Neural cell (in vitro differentiated cells): Measurements from ENCODE around the gene TFRC. TPM values are rescaled to one million over a fixed set of nuclear protein-coding genes. Genes with fewer than 3 reads are reported as not detected.
"Not testable (repeated sequence)": the region's sequence is repeated elsewhere in the genome, so short reads cannot be mapped to it uniquely, and the experiment has no call there.

Experiments
- H2AFZ ChIP-seq: fragments of 200-600, 300-800 bp; sonication (generic), shearing (Covaris generic); 2 replicates; pipeline ENCODE4 v1.6.0; 2014; ENCODE audit warnings: low read depth, mild to moderate bottlenecking, antibody characterized with exemption, low read length, moderate library complexity
- H3F3A ChIP-seq: fragments of 200-600 bp; shearing (Covaris generic); 2 replicates; pipeline ENCODE4 v1.6.1; 2016; ENCODE audit warnings: mild to moderate bottlenecking, moderate library complexity, mixed read lengths, antibody characterized with exemption, low read length; ENCODE audit not compliant: insufficient read depth, poor library complexity, severe bottlenecking
- H3K27ac ChIP-seq: fragments of 200-600, 300-800 bp; sonication (generic), shearing (Covaris generic); 2 replicates; pipeline ENCODE4 v1.5.1; 2014; ENCODE audit warnings: mild to moderate bottlenecking, low read length, moderate library complexity
- H3K27me3 ChIP-seq: fragments of 300-800, 200-600 bp; sonication (generic), shearing (Covaris generic); 2 replicates; pipeline ENCODE4 v1.6.0; 2014; ENCODE audit warnings: mild to moderate bottlenecking, low read depth, low read length, moderate library complexity; ENCODE audit not compliant: insufficient read depth
- H3K36me3 ChIP-seq: fragments of 300-800, 200-600 bp; sonication (generic), shearing (Covaris generic); 2 replicates; pipeline ENCODE4 v1.5.1; 2014; ENCODE audit warnings: mild to moderate bottlenecking, antibody characterized with exemption, low read length, moderate library complexity; ENCODE audit not compliant: insufficient read depth
- H3K4me2 ChIP-seq: fragments of 300-800, 200-600 bp; sonication (generic), shearing (Covaris generic); 2 replicates; pipeline ENCODE4 v1.6.0; 2014; ENCODE audit warnings: mild to moderate bottlenecking, low read length
- H3K4me3 ChIP-seq: fragments of 300-800, 200-600 bp; sonication (generic), shearing (Covaris generic); 2 replicates; pipeline ENCODE4 v1.5.1; 2014; ENCODE audit warnings: mild to moderate bottlenecking, low read length, moderate library complexity
- H3K79me2 ChIP-seq: fragments of 200-600 bp; shearing (Covaris generic); replicated peaks from 2 replicates; pipeline ENCODE4 v1.6.0; 2014; ENCODE audit warnings: mild to moderate bottlenecking, low read length, moderate library complexity; ENCODE audit not compliant: insufficient read depth
- H3K9ac ChIP-seq: fragments of 300-800, 200-600 bp; sonication (generic), shearing (Covaris generic); 2 replicates; pipeline ENCODE4 v1.6.1; 2016; ENCODE audit warnings: mild to moderate bottlenecking, low read length, mixed read lengths
- H3K9me2 ChIP-seq: fragments of 200-600 bp; shearing (Covaris generic); 2 replicates; pipeline ENCODE4 v1.6.1; 2016; ENCODE audit warnings: mild to moderate bottlenecking, low read length, mixed read lengths; ENCODE audit not compliant: insufficient read depth
- H3K9me3 ChIP-seq: fragments of 200-600, 300-800 bp; sonication (generic), shearing (Covaris generic); 2 replicates; pipeline ENCODE4 v1.6.1; 2016; ENCODE audit warnings: mild to moderate bottlenecking, mixed run types, low read length, moderate library complexity, mixed read lengths
- H4K20me1 ChIP-seq: fragments of 200-600 bp; shearing (Covaris generic); 2 replicates; pipeline ENCODE4 v1.6.1; 2016; ENCODE audit warnings: mild to moderate bottlenecking, mixed run types; ENCODE audit not compliant: insufficient read depth
- EP300 ChIP-seq: fragments of 450-650 bp; conservative IDR thresholded peaks from 2 replicates; pipeline ENCODE4 v1.6.1; 2014; ENCODE audit warnings: antibody characterized with exemption, mild to moderate bottlenecking, moderate library complexity; ENCODE audit not compliant: poor library complexity, severe bottlenecking
- EZH2 ChIP-seq: fragments of 200-600, 300-800 bp; shearing (Covaris generic), sonication (generic); IDR thresholded peaks from 2 replicates; pipeline ENCODE4 v1.6.1; 2014; ENCODE audit warnings: antibody characterized with exemption, low read length, borderline replicate concordance, mild to moderate bottlenecking; ENCODE audit not compliant: insufficient read depth, poor library complexity, severe bottlenecking
- MXI1 ChIP-seq: fragments of 450-650 bp; conservative IDR thresholded peaks from 2 replicates; pipeline ENCODE4 v1.6.1; 2014; ENCODE audit warnings: antibody characterized with exemption, mild to moderate bottlenecking; ENCODE audit not compliant: poor library complexity, severe bottlenecking
- POLR2AphosphoS5 ChIP-seq: IDR thresholded peaks from 2 replicates; pipeline ENCODE4 v1.6.1; 2012
- RAD21 ChIP-seq: fragments of 450-650 bp; conservative IDR thresholded peaks from 2 replicates; pipeline ENCODE4 v1.6.1; 2014; ENCODE audit warnings: antibody characterized with exemption, mild to moderate bottlenecking, moderate library complexity
- SMC3 ChIP-seq: fragments of 450-650 bp; conservative IDR thresholded peaks from 2 replicates; pipeline ENCODE4 v1.6.1; 2014; ENCODE audit warnings: antibody characterized with exemption, mild to moderate bottlenecking, moderate library complexity; ENCODE audit not compliant: poor library complexity
- TAF1 ChIP-seq: IDR thresholded peaks from 2 replicates; pipeline ENCODE4 v1.6.1; 2012; ENCODE audit warnings: low read depth
- polyA plus RNA-seq: library from polyadenylated mRNA; depleted of rRNA; stranded (reverse); fragments of >200 nt; gene quantifications from 2 replicates; pipeline ENCODE4 v1.2.3, GENCODE V29; 2014
- TF ChIP-seq, protein P1 (sequence below): fragments of 450-650 bp; IDR thresholded peaks from 2 replicates; pipeline ENCODE4 v1.5.1; 2014; ENCODE audit warnings: antibody characterized with exemption, mild to moderate bottlenecking, moderate library complexity; ENCODE audit not compliant: poor library complexity, severe bottlenecking

The TFRC gene
- polyA plus RNA-seq, 1 donor from 2014 or later: 82.7 TPM

DNA sequence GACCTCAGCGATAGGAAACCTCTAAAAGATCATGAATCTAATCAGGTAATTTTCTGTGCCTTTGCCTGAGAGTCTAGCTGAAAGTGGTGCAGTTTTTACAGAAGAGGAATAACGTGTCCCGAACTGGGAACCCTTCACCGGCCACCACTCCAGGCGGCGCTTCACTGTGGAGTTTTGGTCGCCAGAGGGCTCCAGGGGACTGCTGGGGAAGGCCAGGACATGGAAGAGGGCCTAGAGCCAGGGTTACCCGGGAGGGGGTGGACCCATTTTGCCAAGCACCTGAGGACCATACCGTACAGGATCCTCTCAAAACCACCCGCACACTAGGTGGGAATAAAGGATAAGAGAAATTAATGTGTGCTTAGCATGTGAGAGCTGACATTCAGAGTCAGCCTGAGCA lies 55.8 kb downstream of the TFRC start:
- not testable (repeated sequence) for H3K4me2 ChIP-seq, H3K36me3 ChIP-seq, H3K9me3 ChIP-seq, H4K20me1 ChIP-seq, H3K79me2 ChIP-seq, H3K27ac ChIP-seq, H3K27me3 ChIP-seq, H2AFZ ChIP-seq, H3K4me3 ChIP-seq, H3K9me2 ChIP-seq, H3F3A ChIP-seq, H3K9ac ChIP-seq

DNA sequence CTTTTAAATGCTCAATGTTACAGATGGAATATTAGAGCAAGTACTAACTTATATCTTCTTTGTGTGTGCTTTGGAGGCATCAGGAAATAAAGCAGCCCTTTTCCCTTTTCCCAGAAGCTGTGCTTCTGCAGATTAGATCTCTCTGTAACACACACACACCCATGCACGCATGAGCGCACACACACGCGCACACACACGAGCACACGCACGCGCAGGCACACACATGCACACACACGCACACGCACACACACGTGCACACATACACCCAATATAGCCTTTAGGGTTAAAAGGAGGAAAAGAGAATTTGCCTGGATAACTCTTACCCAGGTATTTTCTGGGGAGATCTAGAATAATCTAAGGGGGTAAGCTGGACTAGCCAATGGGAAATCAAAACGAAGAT lies 56.9 kb downstream of the TFRC start:
- Histone ChIP-seq H3K27me3 (no peaks in the 10 kb centered on the region), H4K20me1 (no peaks in the 10 kb centered on the region), H3K9ac (no peak overlapping the region), H3F3A (no peaks in the 10 kb centered on the region), H3K9me3 (no peaks in the 10 kb centered on the region), H3K4me3 (no peak overlapping the region), H3K4me2 (no peak overlapping the region), H3K27ac (no peak overlapping the region), H3K79me2 (no peaks in the 10 kb centered on the region), H2AFZ (no peak overlapping the region), H3K9me2 (no peaks in the 10 kb centered on the region), H3K36me3 (no peaks in the 10 kb centered on the region)
- TF ChIP-seq EZH2 (no peak), TAF1 (no peak), SMC3 (no peak)

DNA sequence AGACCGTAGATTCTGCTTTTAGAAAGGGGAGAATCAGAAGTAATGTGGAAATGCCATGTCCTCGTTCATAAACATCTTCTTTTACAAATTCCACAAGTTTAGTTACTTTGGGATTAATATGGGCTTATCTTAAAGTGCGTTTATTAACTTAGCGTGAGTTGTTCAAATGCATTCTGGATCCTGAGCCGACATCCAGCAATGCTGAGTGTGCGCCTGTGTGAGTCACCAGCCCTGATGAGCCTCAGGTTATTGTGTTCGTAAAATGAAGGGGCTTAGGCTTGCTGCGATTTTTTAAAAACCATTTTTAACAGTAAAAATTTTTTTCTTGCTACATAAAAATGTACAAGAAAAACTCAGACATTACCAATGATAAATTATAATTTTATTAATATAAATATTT lies 57.9 kb downstream of the TFRC start:
- Histone ChIP-seq H3K9me3 (no peaks in the 10 kb centered on the region), H3K27me3 (no peaks in the 10 kb centered on the region), H3K36me3 (no peaks in the 10 kb centered on the region), H3K27ac (no peak overlapping the region), H3K4me2 (no peak overlapping the region), H4K20me1 (no peaks in the 10 kb centered on the region), H3K9ac (no peak overlapping the region), H2AFZ (no peak overlapping the region), H3K4me3 (no peak overlapping the region), H3F3A (no peaks in the 10 kb centered on the region), H3K79me2 (no peaks in the 10 kb centered on the region), H3K9me2 (no peaks in the 10 kb centered on the region)
- TF ChIP-seq, protein P1, sequence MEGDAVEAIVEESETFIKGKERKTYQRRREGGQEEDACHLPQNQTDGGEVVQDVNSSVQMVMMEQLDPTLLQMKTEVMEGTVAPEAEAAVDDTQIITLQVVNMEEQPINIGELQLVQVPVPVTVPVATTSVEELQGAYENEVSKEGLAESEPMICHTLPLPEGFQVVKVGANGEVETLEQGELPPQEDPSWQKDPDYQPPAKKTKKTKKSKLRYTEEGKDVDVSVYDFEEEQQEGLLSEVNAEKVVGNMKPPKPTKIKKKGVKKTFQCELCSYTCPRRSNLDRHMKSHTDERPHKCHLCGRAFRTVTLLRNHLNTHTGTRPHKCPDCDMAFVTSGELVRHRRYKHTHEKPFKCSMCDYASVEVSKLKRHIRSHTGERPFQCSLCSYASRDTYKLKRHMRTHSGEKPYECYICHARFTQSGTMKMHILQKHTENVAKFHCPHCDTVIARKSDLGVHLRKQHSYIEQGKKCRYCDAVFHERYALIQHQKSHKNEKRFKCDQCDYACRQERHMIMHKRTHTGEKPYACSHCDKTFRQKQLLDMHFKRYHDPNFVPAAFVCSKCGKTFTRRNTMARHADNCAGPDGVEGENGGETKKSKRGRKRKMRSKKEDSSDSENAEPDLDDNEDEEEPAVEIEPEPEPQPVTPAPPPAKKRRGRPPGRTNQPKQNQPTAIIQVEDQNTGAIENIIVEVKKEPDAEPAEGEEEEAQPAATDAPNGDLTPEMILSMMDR: no peak
- TF ChIP-seq RAD21: no peak
- TF ChIP-seq EP300: no peak
- no peak for TF ChIP-seq MXI1
- TF ChIP-seq TAF1: no peak
- no peak for TF ChIP-seq POLR2AphosphoS5
- TF ChIP-seq EZH2: no peak
- no peak for TF ChIP-seq SMC3

DNA sequence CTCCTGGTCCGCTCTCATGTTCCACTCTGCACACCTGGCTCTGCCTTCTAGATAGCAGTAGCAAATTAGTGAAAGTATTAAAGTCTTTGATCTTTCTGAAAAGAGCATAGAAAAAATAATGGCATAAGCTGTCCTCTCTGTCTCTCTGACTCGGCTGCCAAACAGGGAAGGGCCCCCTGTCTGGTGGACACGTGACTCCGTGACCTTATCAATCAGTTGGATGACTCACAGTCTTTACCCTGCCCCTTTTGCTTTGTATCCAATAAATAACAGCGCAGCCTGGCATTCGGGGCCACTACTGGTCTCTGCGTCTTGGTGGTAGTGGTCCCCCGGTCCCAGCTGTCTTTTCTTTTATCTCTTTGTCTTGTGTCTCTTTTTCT lies 59.4 kb downstream of the TFRC start:
- H3K36me3 ChIP-seq, H3F3A ChIP-seq, H2AFZ ChIP-seq, H4K20me1 ChIP-seq, H3K27ac ChIP-seq, H3K9me2 ChIP-seq, H3K4me3 ChIP-seq, H3K4me2 ChIP-seq, H3K27me3 ChIP-seq, H3K79me2 ChIP-seq, H3K9me3 ChIP-seq, H3K9ac ChIP-seq: not testable (repeated sequence)
